ENCODE measurements around the gene ALOXE3. TPM values are rescaled to one million over a fixed set of nuclear protein-coding genes. Genes with fewer than 3 reads are reported as not detected.

Gene ALOXE3
- total and polyA plus RNA-seq, 2 of the 8 experiments (the other 6 are each of a cell fraction or from before 2014, with no cell fraction given) = 0.26 TPM; not detected in 1

DNA sequence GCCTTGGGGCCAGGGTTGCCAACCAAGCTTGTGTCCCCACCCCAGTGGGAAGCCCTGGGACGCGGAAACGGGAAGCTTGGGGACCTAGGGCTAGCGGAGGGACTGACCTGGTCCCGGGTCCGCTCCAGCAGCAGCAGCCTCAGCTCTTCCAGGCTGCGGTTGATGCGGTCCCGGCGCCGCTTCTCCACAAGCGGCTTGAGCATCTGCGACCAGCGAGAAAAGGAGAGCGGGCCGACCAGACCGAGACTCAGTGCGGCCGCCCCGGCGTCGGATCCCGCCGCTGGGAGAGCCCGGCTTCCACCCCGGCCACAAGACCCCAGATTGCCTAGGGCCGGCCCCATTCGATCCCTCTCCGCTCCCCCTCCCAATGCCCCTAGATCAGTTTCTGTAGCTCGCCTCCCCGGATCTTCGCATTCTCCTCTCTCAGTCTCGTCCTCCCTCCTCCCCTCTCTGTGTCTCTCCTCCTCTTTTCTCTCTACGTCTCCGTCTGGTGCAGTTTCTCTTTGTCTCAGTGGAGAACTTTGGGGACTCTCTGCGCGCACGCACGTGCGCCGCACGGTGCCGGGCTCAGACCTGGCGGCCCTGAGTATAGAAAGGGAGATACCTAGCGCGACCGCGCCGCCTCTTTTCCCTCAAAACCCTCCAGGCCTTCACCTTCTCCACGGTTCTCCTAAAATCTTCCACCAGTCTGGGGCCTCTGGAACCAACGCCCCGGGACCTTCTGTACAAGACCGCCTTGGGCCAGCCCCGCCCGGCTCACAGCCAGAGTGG, 4.8 kb upstream of the ALOXE3 start (continued):
- TF ChIP-seq E2F6 (IDR thresholded peaks at IDR 0.05) (peak; percentile 55; the same call in 1 of the 2 replicates), YY1 (IDR thresholded peaks at IDR 0.05; ENCODE audit: low read depth, low read length) (no peak), TAF7 (optimal IDR thresholded peaks at IDR 0.05; ENCODE audit: borderline replicate concordance, low read depth, low read length) (no peak), JUN (IDR thresholded peaks at IDR 0.05; ENCODE audit: low read depth, low read length) (no peak), SUZ12 (IDR thresholded peaks at IDR 0.05; ENCODE audit: low read length) (peak; percentile 88; the same call in 1 of the 2 replicates), HDAC2 (IDR thresholded peaks at IDR 0.05; ENCODE audit: borderline replicate concordance in 1 of 2, low read depth in 2 of 2, low read length in 2 of 2) (no peak)

Measured in H1 (cell line).